ENCODE measurements around the gene POLR3A.
"Not testable (repeated sequence)": the region's sequence is repeated elsewhere in the genome, so short reads cannot be mapped to it uniquely, and the experiment has no call there.

POLR3A gene

GRCh38 chr10:78000206-78000605 is 29.1 kb downstream of the POLR3A start:
- peaks cover 16% of the 10 kb centered on the region; the same call in 1 of the 2 replicates for H3K36me3 ChIP-seq (ENCODE audit: low read length)

GRCh38 chr10:77998780-77999179 is 30.5 kb downstream of the POLR3A start:
- H3K9me2 ChIP-seq (replicated peaks; ENCODE audit: insufficient read depth, low read length); H3K27me3 ChIP-seq (ENCODE audit: low read length); H4K20me1 ChIP-seq (ENCODE audit: low read depth, low read length); H2AFZ ChIP-seq (ENCODE audit: low read depth, low read length, severe bottlenecking); H3F3A ChIP-seq (ENCODE audit: insufficient read depth); H3K4me3 ChIP-seq (ENCODE audit: insufficient read depth, low read length, poor library complexity, severe bottlenecking); H3K27ac ChIP-seq (ENCODE audit: low read depth, low read length); H3K9ac ChIP-seq (ENCODE audit: low read length); H3K4me2 ChIP-seq (ENCODE audit: low read depth, low read length, poor library complexity, severe bottlenecking); H3K79me2 ChIP-seq (ENCODE audit: insufficient read depth, low read length); H3K9me3 ChIP-seq (ENCODE audit: insufficient read depth, low read length): not testable (repeated sequence)
- H3K36me3 ChIP-seq (ENCODE audit: low read length): peaks cover 21% of the 10 kb centered on the region; the same call in 1 of the 2 replicates

More at GRCh38 chr10:78000206-78000605, 29.1 kb downstream of the POLR3A start:
- no peak overlapping the region for H3K4me3 ChIP-seq (ENCODE audit: insufficient read depth, low read length, poor library complexity, severe bottlenecking)
- H3K27ac ChIP-seq (ENCODE audit: low read depth, low read length): no peak overlapping the region
- no peak overlapping the region for H3K4me2 ChIP-seq (ENCODE audit: low read depth, low read length, poor library complexity, severe bottlenecking)
- no peak overlapping the region for H2AFZ ChIP-seq (ENCODE audit: low read depth, low read length, severe bottlenecking)
- no peak overlapping the region for H3K9ac ChIP-seq (ENCODE audit: low read length)
- H3F3A ChIP-seq (ENCODE audit: insufficient read depth): no peaks in the 10 kb centered on the region
- no peaks in the 10 kb centered on the region for H3K79me2 ChIP-seq (ENCODE audit: insufficient read depth, low read length)
- no peaks in the 10 kb centered on the region for H3K27me3 ChIP-seq (ENCODE audit: low read length)
- H3K9me3 ChIP-seq (ENCODE audit: insufficient read depth, low read length): no peaks in the 10 kb centered on the region
- H3K9me2 ChIP-seq (replicated peaks; ENCODE audit: insufficient read depth, low read length): no peaks in the 10 kb centered on the region
- no peaks in the 10 kb centered on the region for H4K20me1 ChIP-seq (ENCODE audit: low read depth, low read length)
- TF ChIP-seq EZH2phosphoT487 (conservative IDR thresholded peaks at IDR 0.05; ENCODE audit: low read length) (no peak), CTCF (IDR thresholded peaks at IDR 0.05; ENCODE audit: insufficient read depth, low read length, poor library complexity, severe bottlenecking) (no peak)

- Histone ChIP-seq H3K9me3 (ENCODE audit: insufficient read depth, low read length) (no peaks in the 10 kb centered on the region), H2AFZ (ENCODE audit: low read depth, low read length, severe bottlenecking) (no peak overlapping the region), H3K4me3 (ENCODE audit: insufficient read depth, low read length, poor library complexity, severe bottlenecking) (no peak overlapping the region), H3F3A (ENCODE audit: insufficient read depth) (no peaks in the 10 kb centered on the region), H3K4me2 (ENCODE audit: low read depth, low read length, poor library complexity, severe bottlenecking) (no peak overlapping the region), H3K9ac (ENCODE audit: low read length) (no peak overlapping the region), H3K9me2 (replicated peaks; ENCODE audit: insufficient read depth, low read length) (no peaks in the 10 kb centered on the region), H3K36me3 (ENCODE audit: low read length) (peaks cover 18% of the 10 kb centered on the region; the same call in 1 of the 2 replicates), H3K79me2 (ENCODE audit: insufficient read depth, low read length) (no peaks in the 10 kb centered on the region), H3K27me3 (ENCODE audit: low read length) (no peaks in the 10 kb centered on the region), H4K20me1 (ENCODE audit: low read depth, low read length) (no peaks in the 10 kb centered on the region), H3K27ac (ENCODE audit: low read depth, low read length) (no peak overlapping the region)
- TF ChIP-seq EZH2phosphoT487 (conservative IDR thresholded peaks at IDR 0.05; ENCODE audit: low read length): no peak
- no peak for TF ChIP-seq CTCF (IDR thresholded peaks at IDR 0.05; ENCODE audit: insufficient read depth, low read length, poor library complexity, severe bottlenecking)
These were observed 35.7 kb downstream of the POLR3A start for GRCh38 chr10:77993620-77994019.

- Histone ChIP-seq H3K9ac (ENCODE audit: low read length) (no peak overlapping the region), H3F3A (ENCODE audit: insufficient read depth) (no peaks in the 10 kb centered on the region), H3K27me3 (ENCODE audit: low read length) (no peaks in the 10 kb centered on the region), H3K4me2 (ENCODE audit: low read depth, low read length, poor library complexity, severe bottlenecking) (no peak overlapping the region), H3K79me2 (ENCODE audit: insufficient read depth, low read length) (no peaks in the 10 kb centered on the region), H3K9me3 (ENCODE audit: insufficient read depth, low read length) (no peaks in the 10 kb centered on the region), H3K9me2 (replicated peaks; ENCODE audit: insufficient read depth, low read length) (no peaks in the 10 kb centered on the region), H4K20me1 (ENCODE audit: low read depth, low read length) (no peaks in the 10 kb centered on the region), H3K4me3 (ENCODE audit: insufficient read depth, low read length, poor library complexity, severe bottlenecking) (no peak overlapping the region), H2AFZ (ENCODE audit: low read depth, low read length, severe bottlenecking) (no peak overlapping the region), H3K36me3 (ENCODE audit: low read length) (peaks cover 17% of the 10 kb centered on the region; the same call in 1 of the 2 replicates), H3K27ac (ENCODE audit: low read depth, low read length) (no peak overlapping the region)
- TF ChIP-seq CTCF (IDR thresholded peaks at IDR 0.05; ENCODE audit: insufficient read depth, low read length, poor library complexity, severe bottlenecking): no peak
- TF ChIP-seq EZH2phosphoT487 (conservative IDR thresholded peaks at IDR 0.05; ENCODE audit: low read length): no peak
These were observed 40.1 kb downstream of the POLR3A start for GRCh38 chr10:77989081-77989724.

Data from SU-DHL-6 (cell line).